Right lobe of liver (tissue), 6 donors: ENCODE results near the gene ZNF532. TPM values are rescaled to one million over a fixed set of nuclear protein-coding genes. Genes with fewer than 3 reads are reported as not detected.

Source experiments
- ATAC-seq, 4 donors: fragments of 200-7000 bp; cut with Tn5 transposase; one replicate each; pipeline ENCODE4 v1.9.1; 2020; ENCODE audit warnings: mild to moderate bottlenecking in 4 of 4, moderate library complexity in 4 of 4
- DNase-seq, 3 donors: peaks; one replicate each; pipeline ENCODE4 v3.0.0-alpha.2; 2020
- H3K27ac ChIP-seq, 3 donors: fragments of 200-600 bp; one replicate each; pipeline ENCODE4 v1.8.0; 2022
- H3K27me3 ChIP-seq, 2 donors: fragments of 200-600 bp; one replicate each; pipeline ENCODE4 v1.8.0; 2022
- H3K36me3 ChIP-seq, 4 donors: fragments of 200-600 bp; sonication (generic) in 1 of 4; one replicate each; pipeline versions ENCODE4 v1.5.1 to v1.8.0; 2017 to 2022; ENCODE audit warnings: control low read depth in 1 of 4
- H3K4me1 ChIP-seq, 4 donors: fragments of 200-600 bp; sonication (generic) in 1 of 4; one replicate each; pipeline versions ENCODE4 v1.5.1 to v1.8.0; 2017 to 2022; ENCODE audit warnings: control low read depth in 1 of 4
- H3K4me3 ChIP-seq, 3 donors: fragments of 200-600 bp; one replicate each; pipeline ENCODE4 v1.8.0; 2022
- H3K9me3 ChIP-seq, 4 donors: fragments of 200-600 bp; sonication (generic) in 1 of 4; one replicate each; pipeline versions ENCODE4 v1.5.1 to v1.8.0; 2017 to 2022; ENCODE audit warnings: control low read depth in 1 of 4
- POLR2A ChIP-seq: fragments of 450-650 bp; IDR thresholded peaks from one replicate; pipeline ENCODE4 v1.6.1; 2017; ENCODE audit warnings: antibody characterized with exemption, mild to moderate bottlenecking
- WGBS: methylation state at CpG from one replicate; pipeline ENCODE4 v1.1.6; 2018; ENCODE audit warnings: low coverage, low lambda C conversion rate; ENCODE audit not compliant: insufficient coverage; ENCODE audit errors: missing lambda C conversion rate; 5-methylcytosine and 5-hydroxymethylcytosine counted together
- intact Hi-C, 2 donors: fragments of 100-400 bp; cut with DNase I; formaldehyde crosslinking; loops; one replicate each; pipeline versions ENCODE4 v1.11.2 to v1.14.1; 2022
- total RNA-seq, 6 experiments: library from RNA; depleted of rRNA in 2 of 6; stranded (reverse); fragments of >200 nt in 2 of 6; fragmentation: NEBNext Ultra II Directional in 3 of 6; extraction: Animal tissue kit (Norgen Biotek cat#: 25700) in 3 of 6; gene quantifications; one replicate each; pipeline versions ENCODE4 v1.1.0 to v1.2.4, GENCODE V29; 2016 to 2023
- TF ChIP-seq, protein P1 (sequence below), 4 donors: fragments of 200-600 bp in 3 of 4; fragments of 450-650 bp in 1 of 4; IDR thresholded peaks; one replicate each; pipeline versions ENCODE4 v1.5.1 to v1.8.0; 2016 to 2022; ENCODE audit warnings: antibody characterized with exemption in 4 of 4, mild to moderate bottlenecking in 2 of 4
- donor health status: DM: no; HTN: yes; CAD: no.
- donor health status: DM: no; HTN: no; CAD: no.
- donor health status: DM: no; HTN: no; CAD: no.
- donor health status: DM: no; HTN: yes; CAD: no.
- donor health status: DM: no; HTN: yes; CAD: no.

ZNF532 gene
- total RNA-seq, 6 experiments from 2014 or later: 2.0 to 6.4 (median 3.2) TPM

DNA sequence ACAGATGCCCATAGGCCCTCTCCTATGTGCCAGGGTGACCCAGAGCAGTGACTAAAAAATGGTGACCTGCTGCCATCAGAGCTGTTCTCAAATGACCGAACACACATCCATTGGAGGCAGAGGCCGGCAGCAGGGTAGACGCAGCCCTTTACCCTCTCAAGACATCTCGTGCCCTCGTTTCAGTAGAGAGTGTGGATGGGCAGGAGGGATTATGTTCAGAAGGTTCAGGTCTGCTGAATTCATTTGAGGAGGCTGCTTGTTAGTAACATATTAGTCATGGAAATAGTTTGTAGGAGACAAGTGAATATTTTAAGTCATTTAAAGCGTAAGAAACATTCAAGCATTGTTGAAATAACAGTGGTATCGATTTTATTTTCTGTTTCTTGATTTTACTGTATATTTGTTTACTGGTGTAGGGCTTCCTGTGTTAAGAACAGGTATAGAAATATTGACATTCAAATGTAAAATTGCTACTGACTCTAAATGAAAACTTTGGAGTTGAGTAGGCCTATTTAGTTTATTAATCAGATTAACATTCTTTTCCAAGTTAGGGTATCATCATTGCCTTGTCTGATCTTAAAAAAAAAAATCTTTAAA, 82.6 kb downstream of the ZNF532 start:
- H3K27ac ChIP-seq: no peak overlapping the region
- DNase-seq: no peak

DNA sequence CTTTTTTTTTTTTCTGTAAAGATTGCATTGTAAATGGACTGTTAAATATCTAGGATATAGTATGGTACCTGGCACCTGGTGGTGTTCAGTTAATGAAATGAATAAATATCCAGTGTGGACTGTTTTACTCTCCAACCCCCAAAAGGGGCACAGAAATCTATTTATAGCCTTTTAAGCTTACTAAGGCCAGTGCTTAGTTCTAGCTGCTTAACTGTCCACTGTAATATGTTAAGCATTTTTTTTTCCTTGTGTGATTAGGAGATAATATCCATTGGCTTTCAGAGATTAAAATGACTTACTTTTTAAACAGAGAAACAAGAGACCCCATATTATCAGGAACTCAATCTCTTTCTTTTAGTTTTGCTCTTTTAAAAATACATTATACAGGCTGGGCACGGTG, 84.4 kb downstream of the ZNF532 start:
- DNase-seq (no peak), ATAC-seq (no peak)
- no peak overlapping the region for H3K27ac ChIP-seq
- TF ChIP-seq, protein P1, sequence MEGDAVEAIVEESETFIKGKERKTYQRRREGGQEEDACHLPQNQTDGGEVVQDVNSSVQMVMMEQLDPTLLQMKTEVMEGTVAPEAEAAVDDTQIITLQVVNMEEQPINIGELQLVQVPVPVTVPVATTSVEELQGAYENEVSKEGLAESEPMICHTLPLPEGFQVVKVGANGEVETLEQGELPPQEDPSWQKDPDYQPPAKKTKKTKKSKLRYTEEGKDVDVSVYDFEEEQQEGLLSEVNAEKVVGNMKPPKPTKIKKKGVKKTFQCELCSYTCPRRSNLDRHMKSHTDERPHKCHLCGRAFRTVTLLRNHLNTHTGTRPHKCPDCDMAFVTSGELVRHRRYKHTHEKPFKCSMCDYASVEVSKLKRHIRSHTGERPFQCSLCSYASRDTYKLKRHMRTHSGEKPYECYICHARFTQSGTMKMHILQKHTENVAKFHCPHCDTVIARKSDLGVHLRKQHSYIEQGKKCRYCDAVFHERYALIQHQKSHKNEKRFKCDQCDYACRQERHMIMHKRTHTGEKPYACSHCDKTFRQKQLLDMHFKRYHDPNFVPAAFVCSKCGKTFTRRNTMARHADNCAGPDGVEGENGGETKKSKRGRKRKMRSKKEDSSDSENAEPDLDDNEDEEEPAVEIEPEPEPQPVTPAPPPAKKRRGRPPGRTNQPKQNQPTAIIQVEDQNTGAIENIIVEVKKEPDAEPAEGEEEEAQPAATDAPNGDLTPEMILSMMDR (IDR thresholded peaks at IDR 0.05): no peak
- no peak for TF ChIP-seq POLR2A
- intact Hi-C loops: no loop called here
- no peaks in the 10 kb centered on the region for H3K9me3 ChIP-seq
- H3K27me3 ChIP-seq: no peaks in the 10 kb centered on the region
- no peak overlapping the region for H3K4me3 ChIP-seq
- H3K36me3 ChIP-seq: no peaks in the 10 kb centered on the region
- WGBS: 91% methylated on average over 1 of the region's 1 CpG
- H3K4me1 ChIP-seq: peaks cover 0 to 14% (median 1%) of the 10 kb centered on the region in 4 donors

More for the DNA sequence above, 82.6 kb downstream of the ZNF532 start:
- H3K27me3 ChIP-seq: no peaks in the 10 kb centered on the region
- H3K4me1 ChIP-seq: peaks cover 0 to 3% (median 0%) of the 10 kb centered on the region in 4 donors
- intact Hi-C loops: no loop called here
- TF ChIP-seq, protein P1 (IDR thresholded peaks at IDR 0.05): no peak
- no peak for TF ChIP-seq POLR2A
- 74% methylated on average over 7 of the region's 7 CpGs for WGBS
- H3K36me3 ChIP-seq: no peaks in the 10 kb centered on the region
- ATAC-seq: no peak
- H3K4me3 ChIP-seq: no peak overlapping the region
- H3K9me3 ChIP-seq: no peaks in the 10 kb centered on the region

DNA sequence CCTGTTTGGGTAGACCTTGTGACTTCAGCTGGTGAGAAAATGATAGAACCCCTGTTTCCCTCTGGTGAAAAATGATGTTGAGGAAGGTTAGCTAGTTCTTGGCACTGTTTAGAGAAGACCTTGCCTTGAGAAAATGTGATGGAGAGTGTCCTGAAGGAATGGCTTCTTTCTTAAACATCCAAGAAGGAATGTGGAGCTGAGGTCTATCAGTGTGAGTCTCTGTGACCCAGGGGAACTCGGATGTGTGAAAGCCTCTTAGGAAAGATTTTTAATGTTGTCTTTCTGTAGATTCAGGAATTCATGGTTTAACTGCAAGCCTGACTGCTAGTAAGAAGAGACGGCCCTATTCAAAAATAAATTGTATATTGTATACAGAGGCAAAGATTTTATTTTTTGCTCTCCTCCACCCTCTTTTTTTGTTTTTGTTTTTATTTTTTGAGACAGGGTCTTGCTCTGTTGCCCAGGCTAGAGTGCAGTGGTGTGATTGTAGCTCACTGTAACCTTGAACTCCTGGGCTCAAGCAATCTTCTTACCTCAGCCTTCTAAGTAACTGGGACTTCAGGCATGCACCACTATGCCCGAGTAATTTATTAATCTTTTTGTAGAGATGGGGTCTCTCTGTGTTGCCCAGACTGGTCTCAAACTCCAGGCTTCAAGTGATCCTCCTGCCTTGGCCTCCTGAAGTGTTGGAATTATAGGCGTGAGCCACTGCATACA, 87.5 kb downstream of the ZNF532 start:
- H3K9me3 ChIP-seq: no peaks in the 10 kb centered on the region
- no peak for DNase-seq
- no peak overlapping the region for H3K27ac ChIP-seq
- no peaks in the 10 kb centered on the region for H3K36me3 ChIP-seq
- WGBS: 85% methylated on average over 4 of the region's 4 CpGs
- peaks cover 0 to 16% (median 3%) of the 10 kb centered on the region in 4 donors for H3K4me1 ChIP-seq
- no peak overlapping the region for H3K4me3 ChIP-seq
- intact Hi-C loops: no loop called here
- TF ChIP-seq, protein P1 (IDR thresholded peaks at IDR 0.05): no peak
- TF ChIP-seq POLR2A: no peak
- ATAC-seq: no peak
- no peaks in the 10 kb centered on the region for H3K27me3 ChIP-seq

DNA sequence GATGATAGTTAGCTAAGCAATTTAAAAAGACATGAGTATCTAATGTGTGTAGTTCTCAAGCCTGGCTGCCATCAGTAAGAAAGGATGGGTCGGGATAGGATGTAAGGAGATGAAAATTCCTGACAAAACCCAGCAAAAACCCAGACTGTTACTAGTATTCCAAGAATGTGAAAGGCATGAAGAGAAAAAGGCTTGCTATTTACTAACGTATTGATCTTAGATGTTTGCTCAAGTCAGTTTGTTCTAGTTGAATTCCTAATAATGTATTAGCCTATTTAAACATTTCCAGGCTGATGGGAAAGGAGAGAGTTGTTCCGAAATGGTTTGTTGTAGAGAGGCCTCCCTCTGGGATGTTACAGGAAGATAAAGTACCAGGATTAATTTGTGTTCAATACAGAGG, 88.2 kb downstream of the ZNF532 start:
- ATAC-seq: peak; percentile 62 to 75 (median 66)
- intact Hi-C loops: no loop called here
- Histone ChIP-seq H3K27me3 (no peaks in the 10 kb centered on the region), H3K9me3 (no peaks in the 10 kb centered on the region), H3K36me3 (no peaks in the 10 kb centered on the region), H3K4me3 (no peak overlapping the region), H3K4me1 (peaks cover 0 to 16% (median 3%) of the 10 kb centered on the region in 4 donors), H3K27ac (no peak overlapping the region)
- WGBS: 38% methylated on average over 3 of the region's 3 CpGs
- no peak for TF ChIP-seq POLR2A
- TF ChIP-seq, protein P1 (IDR thresholded peaks at IDR 0.05): no peak
- DNase-seq: no peak
